Thoracic aorta (tissue), 2 donors: ENCODE measurements around the gene BICC1. TPM values are rescaled to one million over a fixed set of nuclear protein-coding genes. Genes with fewer than 3 reads are reported as not detected.

Experiments
- ATAC-seq: fragments of 150-250 bp; one replicate; pipeline ENCODE4 v1.8.0; 2017; ENCODE audit warnings: low read depth; ENCODE audit not compliant: insufficient number of reproducible peaks, low FRiP score
- DNase-seq: peaks from one replicate; pipeline ENCODE4 v3.0.0-alpha.2; 2020; ENCODE audit warnings: low spot score
- H3K27ac ChIP-seq, 2 donors: fragments of 200-600 bp; sonication (generic); 1 replicate in 1 of 2; 2 replicates in 1 of 2; pipeline ENCODE4 v1.5.1; 2016; ENCODE audit warnings: mild to moderate bottlenecking in 2 of 2, moderate library complexity in 2 of 2
- H3K27me3 ChIP-seq: fragments of 200-600 bp; sonication (generic); replicated peaks from 2 replicates; pipeline ENCODE4 v1.6.0; 2016; ENCODE audit warnings: mild to moderate bottlenecking; ENCODE audit not compliant: insufficient read depth
- H3K36me3 ChIP-seq: fragments of 200-600 bp; sonication (generic); one replicate; pipeline ENCODE4 v1.5.1; 2016
- H3K4me1 ChIP-seq, 2 donors: fragments of 200-600 bp; sonication (generic); 1 replicate in 1 of 2; 2 replicates in 1 of 2; pipeline versions ENCODE4 v1.5.1 to v1.6.0; 2016; ENCODE audit warnings: low read depth in 2 of 2, mild to moderate bottlenecking in 1 of 2; ENCODE audit not compliant: control insufficient read depth in 1 of 2
- H3K4me3 ChIP-seq: fragments of 200-600 bp; sonication (generic); 2 replicates; pipeline ENCODE4 v1.5.1; 2016; ENCODE audit warnings: mild to moderate bottlenecking
- H3K9me3 ChIP-seq: fragments of 200-600 bp; sonication (generic); 2 replicates; pipeline ENCODE4 v1.5.1; 2016
- CTCF ChIP-seq: fragments of 200-600 bp; sonication (generic); IDR thresholded peaks from one replicate; pipeline ENCODE4 v1.5.1; 2019; ENCODE audit warnings: antibody characterized with exemption
- total RNA-seq, 2 donors: library from RNA; depleted of rRNA; stranded (reverse); fragments of >200 nt; gene quantifications; one replicate each; pipeline versions ENCODE4 v1.1.0 to v1.2.3, GENCODE V29; 2016

The BICC1 gene
- total RNA-seq, 2 donors from 2014 or later = 20.4 to 28.1 TPM

GRCh38 chr10:58733436-58733835, 220.8 kb downstream of the BICC1 start:
- no peak for ATAC-seq
- peaks cover 10 to 25% of the 10 kb centered on the region in 2 donors for H3K4me1 ChIP-seq
- peaks cover 3% of the 10 kb centered on the region for H3K9me3 ChIP-seq
- no peak overlapping the region for H3K4me3 ChIP-seq
- H3K36me3 ChIP-seq = no peaks in the 10 kb centered on the region
- no peaks in the 10 kb centered on the region for H3K27me3 ChIP-seq
- no peak overlapping the region for H3K27ac ChIP-seq
- no peak for DNase-seq
- TF ChIP-seq CTCF = no peak

- H3K4me1 ChIP-seq = peaks cover 10 to 25% of the 10 kb centered on the region in 2 donors
- peaks cover 3% of the 10 kb centered on the region for H3K9me3 ChIP-seq
- no peak for TF ChIP-seq CTCF
- no peaks in the 10 kb centered on the region for H3K36me3 ChIP-seq
- no peak overlapping the region for H3K4me3 ChIP-seq
- no peak for ATAC-seq
- no peaks in the 10 kb centered on the region for H3K27me3 ChIP-seq
- no peak for DNase-seq
- H3K27ac ChIP-seq = no peak overlapping the region
These were observed 221.4 kb downstream of the BICC1 start for GRCh38 chr10:58734116-58734515.

GRCh38 chr10:58734664-58735063, 222.0 kb downstream of the BICC1 start:
- peaks cover 10 to 25% of the 10 kb centered on the region in 2 donors for H3K4me1 ChIP-seq
- ATAC-seq (no peak), DNase-seq (no peak)
- H3K9me3 ChIP-seq = peaks cover 3% of the 10 kb centered on the region
- H3K4me3 ChIP-seq = peak overlapping the region; percentile 40
- H3K36me3 ChIP-seq = no peaks in the 10 kb centered on the region
- no peak for TF ChIP-seq CTCF
- H3K27me3 ChIP-seq = no peaks in the 10 kb centered on the region
- H3K27ac ChIP-seq = no peak overlapping the region

GRCh38 chr10:58735087-58735486, 222.4 kb downstream of the BICC1 start:
- Histone ChIP-seq H3K9me3 (peaks cover 3% of the 10 kb centered on the region), H3K4me3 (peak overlapping the region; percentile 40), H3K27ac (no peak overlapping the region), H3K4me1 (peaks cover 10 to 25% of the 10 kb centered on the region in 2 donors), H3K27me3 (no peaks in the 10 kb centered on the region), H3K36me3 (no peaks in the 10 kb centered on the region)
- no peak for TF ChIP-seq CTCF
- DNase-seq (no peak), ATAC-seq (no peak)

GRCh38 chr10:58740620-58741369, 228.1 kb downstream of the BICC1 start:
- Histone ChIP-seq H3K27me3 (no peaks in the 10 kb centered on the region), H3K27ac (no peak overlapping the region), H3K36me3 (no peaks in the 10 kb centered on the region), H3K4me1 (peaks cover 0 to 12% of the 10 kb centered on the region in 2 donors), H3K4me3 (no peak overlapping the region), H3K9me3 (no peaks in the 10 kb centered on the region)
- ATAC-seq (no peak), DNase-seq (no peak)
- no peak for TF ChIP-seq CTCF
